T-helper 1 cell (primary cell): ENCODE results near the gene ARHGEF39.
"Not testable (repeated sequence)": the region's sequence is repeated elsewhere in the genome, so short reads cannot be mapped to it uniquely, and the experiment has no call there.

Experiments used
- DNase-seq, 5 donors: peaks; one replicate each; pipeline ENCODE4 v3.0.0-alpha.2; 2012 to 2020

Gene ARHGEF39

DNA sequence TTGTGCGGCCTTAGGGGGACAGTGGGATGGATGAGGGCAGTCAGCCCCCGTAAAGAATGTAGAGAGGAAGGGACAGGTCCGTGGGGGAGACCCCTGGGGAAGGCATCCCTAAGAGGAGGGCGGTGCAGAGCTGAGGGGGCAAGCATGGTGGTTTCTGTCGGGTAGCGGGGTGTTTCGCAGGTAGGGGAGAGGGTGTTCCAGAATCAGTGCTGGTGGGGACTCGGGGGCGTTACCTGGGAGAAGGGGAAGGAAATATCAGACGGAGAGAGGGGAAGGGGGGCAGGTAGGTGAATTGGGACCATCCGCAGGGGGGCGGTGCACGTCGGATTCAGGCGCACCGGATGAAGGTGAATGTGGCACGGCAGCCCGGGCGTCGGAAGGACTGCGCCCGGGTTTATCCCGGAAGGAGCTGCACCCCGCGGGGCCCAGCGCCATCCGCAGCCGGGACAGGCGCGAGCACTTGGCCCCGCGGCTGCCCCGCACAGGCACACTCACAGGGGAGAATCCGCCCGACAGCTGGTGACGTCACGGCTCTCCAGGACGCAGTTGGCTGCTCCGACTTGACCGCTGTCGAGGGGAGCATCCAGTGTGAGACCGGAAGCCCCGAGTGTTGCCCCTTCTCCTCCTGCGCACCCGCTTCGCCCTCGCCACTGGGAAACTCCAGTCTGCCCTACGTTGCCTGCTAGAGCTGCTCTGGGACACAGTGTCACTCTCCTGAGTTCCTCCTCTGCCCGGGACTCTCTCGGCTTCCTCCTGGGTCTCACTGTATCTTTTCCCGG lies 48.1 kb downstream of the ARHGEF39 start:
- peak; percentile 45 to 74 (median 55) for DNase-seq

DNA sequence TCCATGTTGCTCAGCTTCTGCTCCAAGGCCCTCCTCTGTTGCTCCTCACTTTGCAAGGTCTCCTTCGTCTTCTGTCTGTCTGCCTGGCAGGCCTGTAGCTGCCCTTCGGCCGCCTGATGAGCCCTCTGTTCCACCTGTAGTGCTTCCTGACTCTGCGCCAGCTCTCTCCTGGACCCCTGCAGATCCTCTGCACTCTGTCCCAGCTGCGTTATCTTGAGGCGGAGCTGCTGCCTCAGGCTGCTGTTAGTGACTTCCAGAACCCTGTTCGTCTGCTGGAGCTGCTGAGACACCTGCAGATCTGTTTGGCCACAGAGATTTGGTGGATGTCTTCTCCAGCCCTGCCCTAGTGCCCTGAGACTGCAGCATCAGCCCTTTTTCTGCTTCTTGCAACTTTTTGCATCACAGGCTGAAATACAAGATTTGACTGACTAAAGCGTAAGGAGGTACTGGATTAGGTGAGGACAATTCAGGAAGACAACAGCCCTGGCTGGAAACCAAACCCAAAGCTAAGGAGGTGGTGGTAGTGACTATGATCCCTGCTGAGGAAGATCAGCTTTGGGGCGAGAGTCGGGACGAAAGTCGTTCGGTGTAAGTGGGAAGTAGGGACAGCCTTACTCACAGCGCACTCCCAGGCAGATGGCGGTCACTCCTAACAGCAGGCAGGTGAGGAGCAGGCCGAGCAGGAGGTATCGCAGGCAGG lies 48.9 kb downstream of the ARHGEF39 start:
- DNase-seq: no peak

- no peak for DNase-seq
Measured at GRCh38 chr9:35612843-35613242, 52.2 kb downstream of the ARHGEF39 start.

GRCh38 chr9:35612066-35612465 lies 52.9 kb downstream of the ARHGEF39 start:
- DNase-seq: not testable (repeated sequence)

- peak in 4 of 5 donors; percentile 29 to 52 (median 44) for DNase-seq
Measured at GRCh38 chr9:35611230-35611797, 53.7 kb downstream of the ARHGEF39 start.

- no peak for DNase-seq
Measured at GRCh38 chr9:35609820-35610163, 55.2 kb downstream of the ARHGEF39 start.
